HG02938 (cell line): ENCODE measurements around the gene UAP1.

ENCODE experiments used
- ATAC-seq: cut with Tn5 transposase; IDR thresholded peaks from one replicate; pipeline ENCODE4 v1.9.1; 2021; ENCODE audit warnings: mild to moderate bottlenecking, moderate library complexity; ENCODE audit not compliant: unreplicated experiment

The UAP1 gene

GRCh38 chr1:162561616-162562469, at the start of gene UAP1:
TSS of gene UAP1 (plus strand) at chr1:162561722. CDS start at chr1:162566069, 4,347 bp downstream.
- peak; percentile 34 for ATAC-seq

GRCh38 chr1:162527314-162527713, 34.2 kb upstream of the UAP1 start:
- ATAC-seq, result no peak

- peak; percentile 98 for ATAC-seq
Measured at GRCh38 chr1:162530307-162530987, 31.1 kb upstream of the UAP1 start.

- ATAC-seq, result no peak
Measured at GRCh38 chr1:162530988-162531319, 30.6 kb upstream of the UAP1 start.

GRCh38 chr1:162535501-162535900, 26.0 kb upstream of the UAP1 start:
- no peak for ATAC-seq

GRCh38 chr1:162536511-162536910, 25.0 kb upstream of the UAP1 start:
- no peak for ATAC-seq

GRCh38 chr1:162537216-162537615, 24.3 kb upstream of the UAP1 start:
- no peak for ATAC-seq

- no peak for ATAC-seq
Measured at GRCh38 chr1:162538815-162539431, 22.6 kb upstream of the UAP1 start.

GRCh38 chr1:162541619-162542141, 19.8 kb upstream of the UAP1 start:
- ATAC-seq, result no peak

- ATAC-seq, result no peak
Measured at GRCh38 chr1:162543228-162543627, 18.3 kb upstream of the UAP1 start.

GRCh38 chr1:162548170-162548569, 13.4 kb upstream of the UAP1 start:
- no peak for ATAC-seq

- ATAC-seq, result no peak
Measured at GRCh38 chr1:162549001-162549400, 12.5 kb upstream of the UAP1 start.

GRCh38 chr1:162550925-162551324, 10.6 kb upstream of the UAP1 start:
- ATAC-seq, result no peak

- ATAC-seq, result no peak
Measured at GRCh38 chr1:162551969-162552683, 9.4 kb upstream of the UAP1 start.

- no peak for ATAC-seq
Measured at GRCh38 chr1:162552684-162553252, 8.8 kb upstream of the UAP1 start.

GRCh38 chr1:162554258-162554657, 7.3 kb upstream of the UAP1 start:
- ATAC-seq, result no peak

- ATAC-seq, result no peak
Measured at GRCh38 chr1:162557536-162557935, 4.0 kb upstream of the UAP1 start.

- no peak for ATAC-seq
Measured at GRCh38 chr1:162560303-162561036, 1.1 kb upstream of the UAP1 start.

GRCh38 chr1:162561037-162561615, 396 bp upstream of the UAP1 start:
- ATAC-seq, result peak; percentile 93

- ATAC-seq, result no peak
Measured at GRCh38 chr1:162562470-162562828, 927 bp downstream of the UAP1 start.
